K562 (cell line): ENCODE results near the gene MCCD1. TPM values are rescaled to one million over a fixed set of nuclear protein-coding genes. Genes with fewer than 3 reads are reported as not detected.

Experiments used
- CREB3 ChIP-seq: fragments of 450-650 bp; conservative IDR thresholded peaks from 2 replicates; pipeline ENCODE4 v1.6.1; 2016; ENCODE audit warnings: missing genetic modification characterization, low read depth, mild to moderate bottlenecking, missing compliant biosample characterization, moderate library complexity
- CREM ChIP-seq: IDR thresholded peaks from 2 replicates; pipeline ENCODE4 v1.6.1; 2014; ENCODE audit warnings: antibody characterized with exemption, low read depth
- GABPB1 ChIP-seq: sonication (generic); formaldehyde crosslinking; IDR thresholded peaks from 2 replicates; pipeline ENCODE4 v1.8.0; 2022; ENCODE audit warnings: mild to moderate bottlenecking, missing genetic modification reagents
- KLF6 ChIP-seq: fragments of 250-450 bp; sonication (Bioruptor Pico); IDR thresholded peaks from 2 replicates; pipeline ENCODE4 v1.4.0; 2020; ENCODE audit warnings: mild to moderate bottlenecking, moderate library complexity, borderline replicate concordance
- NONO ChIP-seq, 2 experiments: fragments of 200-400 bp in 1 of 2; fragments of 450-650 bp in 1 of 2; formaldehyde crosslinking in 1 of 2; IDR thresholded peaks; 2 replicates each; pipeline ENCODE4 v1.6.1; 2017; ENCODE audit warnings: low read depth in 2 of 2, mild to moderate bottlenecking in 2 of 2, moderate library complexity in 2 of 2, low read length in 1 of 2
- OTX1 ChIP-seq: fragments of 450-650 bp; formaldehyde crosslinking; IDR thresholded peaks from 2 replicates; pipeline ENCODE4 v1.4.0; 2022; ENCODE audit warnings: mild to moderate bottlenecking
- PKNOX1 ChIP-seq: fragments of 450-650 bp; IDR thresholded peaks from 2 replicates; pipeline ENCODE4 v1.6.1; 2016
- POU5F1 ChIP-seq: fragments of 150-350 bp; IDR thresholded peaks from 2 replicates; pipeline ENCODE4 v1.6.1; 2014; ENCODE audit warnings: borderline replicate concordance, low read length, low read depth, mild to moderate bottlenecking; ENCODE audit not compliant: partially characterized antibody
- PRDM10 ChIP-seq: fragments of 450-650 bp; IDR thresholded peaks from 2 replicates; pipeline ENCODE4 v1.6.1; 2018; ENCODE audit not compliant: partially characterized antibody
- RB1 ChIP-seq: fragments of 450-650 bp; IDR thresholded peaks from 2 replicates; pipeline ENCODE4 v1.6.1; 2017; ENCODE audit warnings: low read depth, mild to moderate bottlenecking
- RCOR1 ChIP-seq, 2 experiments: IDR thresholded peaks; 2 replicates each; pipeline ENCODE4 v1.6.1; 2012; ENCODE audit warnings: low read depth in 2 of 2, low read length in 2 of 2, borderline replicate concordance in 1 of 2, improper control_type of control experiment in 1 of 2
- SIX5 ChIP-seq, 2 experiments: IDR thresholded peaks; 2 replicates each; pipeline ENCODE4 v1.6.1; 2011; ENCODE audit warnings: low read length in 2 of 2, borderline replicate concordance in 1 of 2, low read depth in 1 of 2, mild to moderate bottlenecking in 1 of 2, moderate library complexity in 1 of 2; ENCODE audit not compliant: insufficient read depth in 1 of 2
- STAG1 ChIP-seq: sonication (generic); formaldehyde crosslinking; IDR thresholded peaks from 2 replicates; pipeline ENCODE4 v1.5.0; 2020; ENCODE audit warnings: missing genetic modification reagents, borderline replicate concordance
- ZBTB17 ChIP-seq: fragments of 450-650 bp; formaldehyde crosslinking; IDR thresholded peaks from 2 replicates; pipeline ENCODE4 v1.4.0; 2020; ENCODE audit warnings: mild to moderate bottlenecking
- ZNF212 ChIP-seq: fragments of 450-650 bp; formaldehyde crosslinking; IDR thresholded peaks from 2 replicates; pipeline ENCODE4 v1.4.0; 2020; ENCODE audit warnings: mild to moderate bottlenecking
- ZNF347 ChIP-seq: fragments of 450-650 bp; formaldehyde crosslinking; IDR thresholded peaks from 2 replicates; pipeline ENCODE4 v1.4.0; 2020; ENCODE audit warnings: low read depth, mild to moderate bottlenecking, moderate library complexity
- ZNF740 ChIP-seq, 3 experiments: fragments of 200-800 bp in 1 of 3; sonication (Bioruptor generic) in 1 of 3; sonication (generic) in 1 of 3; formaldehyde crosslinking in 1 of 3; IDR thresholded peaks; 2 replicates each; pipeline versions ENCODE4 v1.6.1 to v1.8.0; 2016 to 2022; ENCODE audit warnings: mild to moderate bottlenecking in 2 of 3, missing compliant biosample characterization in 2 of 3, missing genetic modification characterization in 2 of 3, missing genetic modification reagents in 1 of 3
- ZNF766 ChIP-seq: fragments of 200-800 bp; sonication (Bioruptor generic); conservative IDR thresholded peaks from 2 replicates; pipeline ENCODE4 v1.6.1; 2016; ENCODE audit warnings: missing genetic modification characterization, missing compliant biosample characterization
- polyA plus RNA-seq, 8 experiments: library from polyadenylated mRNA; depleted of rRNA in 4 of 8; stranded (reverse) in 5 of 8; unstranded in 3 of 8; fragments of >200 nt; fragmentation: Nextera tagmentation in 2 of 8; fragmentation: Illumina TruSeq in 1 of 8; extraction: Ambion mirVana in 2 of 8; extraction: Trizol in 1 of 8; gene quantifications; 2 replicates each; pipeline versions ENCODE4 v1.2.1 to v1.2.3, GENCODE V29; 2011 to 2014; ENCODE audit warnings: inconsistent platforms in 1 of 8, missing spikeins in 1 of 8
- total RNA-seq, 7 experiments: library from RNA; depleted of rRNA in 6 of 7; stranded (reverse); fragments of >200 nt in 6 of 7; fragmentation: Illumina TruSeq in 2 of 7; extraction: Trizol in 2 of 7; gene quantifications; 2 replicates each; pipeline versions ENCODE4 v1.2.1 to v1.2.3, GENCODE V29; 2011 to 2021; ENCODE audit warnings: low replicate concordance in 1 of 7

The MCCD1 gene
- total and polyA plus RNA-seq, 9 of the 15 experiments (the other 6 are each of a cell fraction or from before 2014, with no cell fraction given), result not detected

GRCh38 chr6:31497531-31498476 is 31.0 kb upstream of the MCCD1 start, which contains the start of gene MICB (continued):
- TF ChIP-seq ZNF212 (CRISPR knock-in tag), result no peak
- TF ChIP-seq RCOR1 (IDR thresholded peaks at IDR 0.05; ENCODE audit: borderline replicate concordance in 1 of 2, low read depth in 2 of 2, low read length in 2 of 2), result peak in 1 of 2 experiments; percentile 59; a peak in 1 of 4 replicates
- TF ChIP-seq OTX1 (CRISPR knock-in tag), result no peak
- no peak for TF ChIP-seq KLF6 (CRISPR knock-in tag)
- TF ChIP-seq ZNF347, result no peak
- TF ChIP-seq RB1, result peak; percentile 51; the same call in 1 of the 2 replicates
- TF ChIP-seq ZBTB17 (CRISPR knock-in tag), result no peak
- peak; percentile 98 for TF ChIP-seq PRDM10
- no peak for TF ChIP-seq PKNOX1
- TF ChIP-seq CREM, result peak; percentile 29; the same call in 1 of the 2 replicates
- TF ChIP-seq CREB3 (tag), result no peak
- no peak for TF ChIP-seq SIX5 (IDR thresholded peaks at IDR 0.05; ENCODE audit: borderline replicate concordance in 1 of 2, insufficient read depth in 1 of 2, low read depth in 1 of 2, low read length in 2 of 2)
- TF ChIP-seq STAG1, result no peak
- TF ChIP-seq GABPB1 (CRISPR knock-in tag), result peak; percentile 47; the same call in 1 of the 2 replicates
- TF ChIP-seq POU5F1, result no peak
- no peak for TF ChIP-seq ZNF740 (CRISPR knock-in tag; IDR thresholded peaks at IDR 0.05)
- no peak for TF ChIP-seq ZNF740 (tag; IDR thresholded peaks at IDR 0.05)
- 0 out of 4 replicates have a peak, but pooled peaks of 1 of the 2 experiments have one; percentile 43 for TF ChIP-seq NONO (IDR thresholded peaks at IDR 0.05; ENCODE audit: low read depth in 2 of 2, low read length in 1 of 2)
- no peak for TF ChIP-seq ZNF766 (CRISPR knock-in tag)
